Astrocyte (in vitro differentiated cells and primary cell): ENCODE measurements around the gene CLSTN3. TPM values are rescaled to one million over a fixed set of nuclear protein-coding genes. Genes with fewer than 3 reads are reported as not detected.

Experiments
- DNase-seq: peaks from one replicate; pipeline ENCODE4 v3.0.0-alpha.2; 2010; ENCODE audit warnings: low read depth
- FAIRE-seq: peaks from 2 replicates; lab custom pipeline; 2011; peaks lifted over from hg19 to GRCh38; lab: Jason Lieb, UNC
- H2AFZ ChIP-seq: 2 replicates; pipeline ENCODE4 v1.6.0; 2012; ENCODE audit warnings: low read depth, low read length, inconsistent platforms
- H3K27ac ChIP-seq: 2 replicates; pipeline ENCODE4 v1.5.1; 2011; ENCODE audit warnings: low read depth, low read length, inconsistent platforms
- H3K27me3 ChIP-seq: 2 replicates; pipeline ENCODE4 v1.6.0; 2011; ENCODE audit warnings: low read length, inconsistent platforms; ENCODE audit not compliant: insufficient read depth
- H3K36me3 ChIP-seq: 2 replicates; pipeline ENCODE4 v1.5.1; 2011; ENCODE audit warnings: low read length, inconsistent platforms; ENCODE audit not compliant: insufficient read depth
- H3K4me1 ChIP-seq: 2 replicates; pipeline ENCODE4 v1.5.1; 2011; ENCODE audit warnings: low read length, inconsistent platforms; ENCODE audit not compliant: insufficient read depth
- H3K4me2 ChIP-seq: 2 replicates; pipeline ENCODE4 v1.6.0; 2012; ENCODE audit warnings: low read length, inconsistent platforms
- H3K4me3 ChIP-seq: 2 replicates; pipeline ENCODE4 v1.5.1; 2011; ENCODE audit warnings: low read depth, mild to moderate bottlenecking, low read length, inconsistent platforms; ENCODE audit not compliant: insufficient read depth
- H3K79me2 ChIP-seq: 2 replicates; pipeline ENCODE4 v1.6.0; 2012; ENCODE audit warnings: mild to moderate bottlenecking, low read length, inconsistent platforms; ENCODE audit not compliant: insufficient read depth
- H3K9ac ChIP-seq: 2 replicates; pipeline ENCODE4 v1.6.0; 2012; ENCODE audit warnings: mild to moderate bottlenecking, low read length, inconsistent platforms
- H3K9me3 ChIP-seq: 2 replicates; pipeline ENCODE4 v1.5.1; 2012; ENCODE audit warnings: low read depth, mild to moderate bottlenecking, low read length, inconsistent platforms; ENCODE audit not compliant: insufficient read depth
- H4K20me1 ChIP-seq: 2 replicates; pipeline ENCODE4 v1.6.0; 2012; ENCODE audit warnings: low read length, inconsistent platforms; ENCODE audit not compliant: insufficient read depth
- H3K27ac Mint-ChIP-seq: one replicate; pipeline ENCODE4 v1.8.0; 2021; ENCODE audit warnings: mild to moderate bottlenecking, mixed read lengths; ENCODE audit not compliant: unreplicated experiment
- H3K27me3 Mint-ChIP-seq: one replicate; pipeline ENCODE4 v1.8.0; 2021; ENCODE audit warnings: low read depth, mixed read lengths; ENCODE audit not compliant: unreplicated experiment
- H3K36me3 Mint-ChIP-seq: one replicate; pipeline ENCODE4 v1.8.0; 2021; ENCODE audit warnings: low read depth, mixed read lengths; ENCODE audit not compliant: unreplicated experiment
- H3K4me1 Mint-ChIP-seq: one replicate; pipeline ENCODE4 v1.8.0; 2021; ENCODE audit warnings: low read depth, mixed read lengths; ENCODE audit not compliant: unreplicated experiment
- H3K4me3 Mint-ChIP-seq: one replicate; pipeline ENCODE4 v1.8.0; 2021; ENCODE audit warnings: mild to moderate bottlenecking, moderate library complexity, mixed read lengths; ENCODE audit not compliant: unreplicated experiment
- H3K9me3 Mint-ChIP-seq: one replicate; pipeline ENCODE4 v1.8.0; 2021; ENCODE audit warnings: mild to moderate bottlenecking, mixed read lengths; ENCODE audit not compliant: unreplicated experiment
- EZH2 ChIP-seq: IDR thresholded peaks from 2 replicates; pipeline ENCODE4 v1.6.1; 2012; ENCODE audit warnings: mild to moderate bottlenecking, low read length, inconsistent platforms; ENCODE audit not compliant: insufficient read depth
- total RNA-seq: library from RNA; stranded (reverse); gene quantifications from 2 replicates; pipeline ENCODE4 v1.2.1, GENCODE V29; 2021
- TF ChIP-seq, protein P1 (sequence below): IDR thresholded peaks from 2 replicates; pipeline ENCODE4 v1.5.1; 2011; ENCODE audit warnings: low read depth, mild to moderate bottlenecking, inconsistent platforms, low read length, moderate library complexity; ENCODE audit not compliant: insufficient read depth

CLSTN3 gene
- total RNA-seq, 1 donor from 2014 or later, result 29.6 TPM

DNA sequence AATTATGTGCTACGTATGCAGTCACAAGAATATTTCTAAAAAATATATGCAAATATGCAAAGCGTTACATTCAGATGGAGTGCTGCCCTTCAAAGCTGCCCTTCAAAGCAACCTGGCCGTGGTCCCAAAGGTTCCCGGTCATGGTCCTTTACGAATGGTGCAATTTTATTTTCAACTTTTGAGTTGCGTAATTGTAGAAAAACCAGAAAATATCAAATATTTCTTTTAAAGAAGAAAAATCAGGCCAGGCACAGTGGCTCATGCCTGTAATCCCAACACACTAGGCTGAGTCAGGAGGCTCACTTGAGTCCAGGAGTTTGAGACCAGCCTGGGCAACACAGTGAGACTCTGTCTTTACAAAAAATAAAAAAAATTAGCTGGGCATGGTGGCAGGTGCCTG lies 21.4 kb downstream of the CLSTN3 start:
- Histone ChIP-seq H3K4me2 (no peak overlapping the region), H3K4me3 (no peak overlapping the region), H3K9me3 (no peaks in the 10 kb centered on the region), H4K20me1 (no peaks in the 10 kb centered on the region), H3K4me1 (no peaks in the 10 kb centered on the region), H3K79me2 (no peaks in the 10 kb centered on the region), H3K27me3 (no peaks in the 10 kb centered on the region), H3K36me3 (no peaks in the 10 kb centered on the region), H3K27ac (no peak overlapping the region), H3K9ac (no peak overlapping the region), H2AFZ (no peak overlapping the region)
- Mint-ChIP-seq H3K27me3 (no peaks in the 10 kb centered on the region), H3K27ac (no peak overlapping the region), H3K36me3 (peaks cover 38% of the 10 kb centered on the region), H3K4me3 (no peak overlapping the region), H3K9me3 (no peaks in the 10 kb centered on the region), H3K4me1 (no peaks in the 10 kb centered on the region)
- FAIRE-seq, result no peak
- no peak for DNase-seq
- TF ChIP-seq EZH2, result no peak
- TF ChIP-seq, protein P1, sequence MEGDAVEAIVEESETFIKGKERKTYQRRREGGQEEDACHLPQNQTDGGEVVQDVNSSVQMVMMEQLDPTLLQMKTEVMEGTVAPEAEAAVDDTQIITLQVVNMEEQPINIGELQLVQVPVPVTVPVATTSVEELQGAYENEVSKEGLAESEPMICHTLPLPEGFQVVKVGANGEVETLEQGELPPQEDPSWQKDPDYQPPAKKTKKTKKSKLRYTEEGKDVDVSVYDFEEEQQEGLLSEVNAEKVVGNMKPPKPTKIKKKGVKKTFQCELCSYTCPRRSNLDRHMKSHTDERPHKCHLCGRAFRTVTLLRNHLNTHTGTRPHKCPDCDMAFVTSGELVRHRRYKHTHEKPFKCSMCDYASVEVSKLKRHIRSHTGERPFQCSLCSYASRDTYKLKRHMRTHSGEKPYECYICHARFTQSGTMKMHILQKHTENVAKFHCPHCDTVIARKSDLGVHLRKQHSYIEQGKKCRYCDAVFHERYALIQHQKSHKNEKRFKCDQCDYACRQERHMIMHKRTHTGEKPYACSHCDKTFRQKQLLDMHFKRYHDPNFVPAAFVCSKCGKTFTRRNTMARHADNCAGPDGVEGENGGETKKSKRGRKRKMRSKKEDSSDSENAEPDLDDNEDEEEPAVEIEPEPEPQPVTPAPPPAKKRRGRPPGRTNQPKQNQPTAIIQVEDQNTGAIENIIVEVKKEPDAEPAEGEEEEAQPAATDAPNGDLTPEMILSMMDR, result no peak

DNA sequence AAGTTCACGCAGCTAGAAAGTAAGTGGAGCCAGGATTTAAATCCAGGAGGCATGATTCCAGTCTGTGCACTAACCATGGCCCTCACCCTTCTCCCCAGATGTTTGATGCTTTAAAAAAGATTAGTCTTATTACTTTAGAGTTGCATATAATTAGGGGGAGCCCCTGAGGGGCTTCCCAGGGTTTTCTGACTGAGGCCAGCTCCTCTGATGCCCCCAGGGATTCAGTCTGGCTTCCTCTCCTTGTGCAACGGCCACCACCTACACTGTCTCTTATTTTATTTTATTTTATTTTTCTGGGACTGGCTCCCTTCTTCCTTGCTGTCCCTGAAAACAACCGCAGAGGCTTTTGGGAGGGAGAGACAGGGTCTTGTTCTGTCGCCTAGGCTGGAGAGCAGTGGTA lies 22.6 kb downstream of the CLSTN3 start:
- no peaks in the 10 kb centered on the region for H3K9me3 ChIP-seq
- no peaks in the 10 kb centered on the region for H3K4me1 ChIP-seq
- FAIRE-seq (no peak), DNase-seq (no peak)
- no peak overlapping the region for H3K9ac ChIP-seq
- no peaks in the 10 kb centered on the region for H3K79me2 ChIP-seq
- Mint-ChIP-seq H3K4me3 (no peak overlapping the region), H3K9me3 (no peaks in the 10 kb centered on the region), H3K27me3 (no peaks in the 10 kb centered on the region), H3K4me1 (no peaks in the 10 kb centered on the region), H3K27ac (no peak overlapping the region), H3K36me3 (peaks cover 41% of the 10 kb centered on the region)
- no peak for TF ChIP-seq EZH2
- TF ChIP-seq, protein P1, result no peak
- H4K20me1 ChIP-seq, result no peaks in the 10 kb centered on the region
- no peaks in the 10 kb centered on the region for H3K27me3 ChIP-seq
- H3K4me3 ChIP-seq, result no peak overlapping the region
- H3K36me3 ChIP-seq, result no peaks in the 10 kb centered on the region
- no peak overlapping the region for H2AFZ ChIP-seq
- H3K4me2 ChIP-seq, result no peak overlapping the region
- no peak overlapping the region for H3K27ac ChIP-seq

DNA sequence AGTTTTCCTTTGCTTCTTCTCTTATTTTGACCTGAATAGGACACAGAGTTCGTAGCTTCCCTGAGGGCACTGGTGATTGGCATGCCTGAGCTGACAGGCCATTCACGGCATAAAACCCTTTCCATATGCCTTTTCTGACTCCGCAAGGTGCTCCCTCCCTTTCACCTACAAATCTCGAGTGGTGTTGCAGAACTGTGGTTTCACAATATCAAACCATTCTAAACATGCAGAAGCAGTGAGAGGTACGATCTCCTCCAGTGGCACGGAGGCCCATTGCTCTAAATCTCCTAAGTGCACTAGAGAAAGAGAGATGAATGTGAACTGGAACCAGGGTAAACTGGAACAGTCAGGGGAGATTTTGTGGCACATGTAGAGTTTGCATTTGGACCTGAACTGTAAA lies 23.9 kb downstream of the CLSTN3 start:
- H3K79me2 ChIP-seq, result no peaks in the 10 kb centered on the region
- H3K27ac ChIP-seq, result no peak overlapping the region
- Mint-ChIP-seq H3K27me3 (no peaks in the 10 kb centered on the region), H3K9me3 (no peaks in the 10 kb centered on the region), H3K4me1 (no peaks in the 10 kb centered on the region), H3K36me3 (peaks cover 37% of the 10 kb centered on the region), H3K4me3 (no peak overlapping the region), H3K27ac (no peak overlapping the region)
- no peak overlapping the region for H3K9ac ChIP-seq
- no peaks in the 10 kb centered on the region for H4K20me1 ChIP-seq
- H2AFZ ChIP-seq, result no peak overlapping the region
- H3K4me3 ChIP-seq, result no peak overlapping the region
- H3K4me2 ChIP-seq, result no peak overlapping the region
- H3K27me3 ChIP-seq, result no peaks in the 10 kb centered on the region
- H3K9me3 ChIP-seq, result no peaks in the 10 kb centered on the region
- FAIRE-seq (no peak), DNase-seq (no peak)
- no peaks in the 10 kb centered on the region for H3K4me1 ChIP-seq
- H3K36me3 ChIP-seq, result no peaks in the 10 kb centered on the region
- no peak for TF ChIP-seq EZH2
- TF ChIP-seq, protein P1, result no peak
